Midbrain (tissue), 1 donor: ENCODE measurements around the gene PBX1.

Source experiments
- DNase-seq: peaks from one replicate; lab custom pipeline; 2025; lab: John Stamatoyannopoulos, UW

Gene PBX1

GRCh38 chr1:164563721-164564360 is 4.9 kb downstream of the PBX1 start:
- peak; percentile 28 for DNase-seq

DNA sequence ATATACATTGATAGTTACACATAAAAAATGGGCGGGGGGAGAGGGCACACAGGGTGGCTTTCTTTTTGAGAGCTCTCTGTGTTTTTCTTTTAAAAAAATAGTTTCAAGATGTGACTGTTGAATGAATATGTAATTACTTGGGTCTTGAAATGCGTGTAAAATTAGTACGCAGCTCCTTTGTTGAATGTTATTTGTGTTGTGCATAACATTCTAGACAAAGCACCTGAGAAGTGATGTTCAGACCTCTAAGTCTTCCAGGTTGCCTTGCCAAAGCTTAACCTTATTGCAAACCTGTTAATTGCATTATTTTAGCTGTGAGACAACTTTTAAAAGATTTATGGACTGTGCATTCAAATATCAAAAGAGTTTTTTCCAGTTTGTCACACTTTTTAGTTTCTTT is 5.4 kb downstream of the PBX1 start:
- DNase-seq = no peak

GRCh38 chr1:164565357-164565756 is 6.4 kb downstream of the PBX1 start:
- no peak for DNase-seq

GRCh38 chr1:164567774-164568173 is 8.8 kb downstream of the PBX1 start:
- no peak for DNase-seq

DNA sequence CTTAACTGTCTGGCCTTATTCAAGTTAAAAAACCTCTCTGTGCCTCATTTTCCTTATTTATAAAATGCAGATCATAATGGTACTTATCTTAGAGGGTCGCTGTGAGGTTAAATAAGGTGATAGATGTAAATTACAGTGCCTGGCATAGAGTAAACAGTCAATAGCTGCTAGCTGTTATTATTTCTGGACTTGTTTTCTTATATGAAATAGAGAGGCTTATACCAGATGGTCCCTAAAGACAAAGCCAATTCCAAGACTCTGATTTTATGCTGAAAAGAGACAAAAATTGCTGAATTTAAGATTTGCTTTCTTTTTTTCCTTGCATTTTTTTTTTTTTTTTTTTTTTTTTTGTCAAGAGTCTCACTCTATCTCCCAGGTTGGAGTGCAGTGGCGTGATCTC is 10.3 kb downstream of the PBX1 start:
- no peak for DNase-seq

DNA sequence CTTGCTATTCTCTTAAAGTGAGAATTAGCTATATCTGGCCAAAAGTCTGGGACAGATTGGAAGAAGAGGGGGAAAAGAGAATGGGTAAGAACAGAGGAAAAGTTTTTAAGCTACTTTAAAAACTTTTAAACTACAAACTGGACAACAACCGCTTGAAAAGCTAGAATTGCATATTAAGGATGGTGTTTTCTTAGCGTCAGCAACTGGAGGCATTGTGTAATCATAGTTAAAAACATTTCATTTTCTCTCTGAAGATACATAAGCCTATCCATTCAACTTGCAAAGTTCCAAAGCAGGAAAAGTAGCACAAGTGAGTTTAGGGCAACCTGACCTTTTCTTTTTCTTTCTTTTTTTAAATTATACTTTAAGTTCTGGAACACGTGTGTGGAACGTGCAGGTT is 10.9 kb downstream of the PBX1 start:
- no peak for DNase-seq

DNA sequence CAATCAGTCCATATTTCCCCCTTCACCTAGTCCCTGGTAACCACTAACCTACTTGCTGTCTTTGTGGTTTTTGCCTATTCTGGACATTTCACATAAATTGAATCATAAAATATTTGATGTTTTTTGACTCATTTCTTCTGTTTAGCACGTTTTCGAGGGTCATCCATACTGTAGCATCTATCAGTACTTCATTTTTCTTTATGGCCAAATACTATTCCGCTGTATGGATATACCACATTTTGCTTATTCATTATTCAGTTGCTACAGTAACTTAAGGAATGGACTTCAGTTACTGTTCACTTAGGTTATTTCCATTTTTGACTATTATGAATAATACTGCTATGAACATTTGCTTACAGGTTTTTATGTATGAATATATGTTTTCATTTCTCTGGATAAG is 12.3 kb downstream of the PBX1 start:
- no peak for DNase-seq

GRCh38 chr1:164575356-164575886 is 16.4 kb downstream of the PBX1 start:
- DNase-seq = no peak

DNA sequence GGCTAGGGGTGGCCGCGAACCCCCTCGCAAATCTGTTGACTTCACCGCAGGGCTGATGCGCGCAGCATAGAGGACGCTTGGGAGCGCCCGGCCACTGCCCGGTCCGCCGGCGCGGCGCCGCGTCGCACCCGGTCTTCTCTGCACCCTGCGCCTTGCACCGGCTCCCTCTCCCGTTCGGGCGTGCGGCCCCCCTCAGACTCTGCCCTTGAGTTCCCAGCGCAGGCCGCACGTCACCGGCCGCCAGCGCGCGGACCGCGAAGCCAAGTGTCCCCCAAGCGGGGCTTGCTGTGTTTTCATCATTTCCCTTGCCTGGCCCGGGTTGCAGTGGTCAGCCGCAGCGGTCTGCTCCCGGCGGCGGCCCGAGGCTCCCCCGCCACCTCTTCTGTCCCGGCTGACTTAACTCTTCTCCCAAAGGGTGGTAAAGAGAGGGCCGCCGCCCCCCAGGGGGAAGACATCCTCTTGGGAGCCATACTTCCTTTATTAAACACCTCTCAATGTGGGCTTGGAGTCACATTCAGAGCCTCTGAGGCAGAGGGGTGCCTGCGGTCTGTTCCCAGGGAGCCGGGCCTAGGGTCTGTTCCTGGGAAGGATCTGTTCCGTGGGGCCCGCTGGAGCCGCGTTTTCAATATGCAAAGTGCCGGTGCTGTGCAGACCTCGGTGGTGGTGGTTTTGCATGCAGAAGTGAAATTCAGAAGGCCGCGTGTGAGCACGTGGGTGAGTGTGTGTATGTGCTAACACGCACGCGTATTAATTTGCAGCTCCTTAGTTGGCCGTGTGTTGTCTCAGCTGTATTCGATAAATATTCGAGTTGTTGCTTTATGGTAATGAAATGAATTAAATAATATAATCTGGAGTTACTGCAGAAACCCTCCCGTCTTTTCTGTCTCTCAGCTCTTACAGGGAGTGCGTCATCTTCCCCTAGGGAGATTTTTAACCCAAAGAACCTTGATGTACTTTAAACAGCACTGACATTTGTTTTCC is 17.6 kb downstream of the PBX1 start:
- peak; percentile 52 for DNase-seq

- no peak for DNase-seq
These were observed 18.3 kb downstream of the PBX1 start for GRCh38 chr1:164577291-164577690.

GRCh38 chr1:164578479-164579200 is 19.7 kb downstream of the PBX1 start:
- DNase-seq = no peak

- no peak for DNase-seq
These were observed 20.4 kb downstream of the PBX1 start for GRCh38 chr1:164579381-164579780.

DNA sequence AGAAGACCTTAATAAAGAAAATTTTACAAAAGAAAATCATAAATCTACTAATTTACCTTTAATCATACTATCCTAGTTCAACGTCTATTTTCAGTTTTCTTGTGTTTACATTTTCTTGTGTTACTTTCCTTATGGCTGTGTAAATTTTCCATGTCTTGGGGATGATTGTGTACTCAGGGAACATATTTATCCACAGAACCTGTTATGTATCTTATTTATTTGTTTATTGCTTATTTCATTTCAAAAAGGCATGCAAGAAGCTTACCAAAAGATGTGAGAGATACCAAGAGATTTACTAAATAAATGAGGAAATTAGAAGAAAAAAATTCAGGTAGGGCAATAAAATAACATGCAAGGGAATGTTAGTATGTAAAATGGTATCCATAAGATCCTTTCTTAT is 22.8 kb downstream of the PBX1 start:
- DNase-seq = no peak

DNA sequence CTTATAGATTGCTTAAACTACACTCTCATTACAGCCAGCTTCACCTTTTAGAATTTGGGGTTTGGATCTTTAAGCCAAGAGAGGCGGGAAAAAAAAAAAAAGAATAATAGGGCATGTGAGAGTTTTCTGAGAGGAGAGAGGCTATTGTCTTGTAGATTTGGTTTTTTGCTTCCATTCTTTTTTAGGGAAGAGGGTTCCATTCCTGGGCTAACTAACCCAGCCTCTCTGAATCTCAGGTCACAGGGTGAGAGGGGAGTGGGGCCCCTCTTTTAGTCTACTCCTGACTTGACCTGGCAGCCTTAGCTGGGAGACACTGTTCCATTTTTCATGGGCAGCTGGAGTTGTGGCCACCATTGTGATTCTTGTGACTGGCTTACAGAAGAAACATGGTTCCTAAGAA is 24.2 kb downstream of the PBX1 start:
- no peak for DNase-seq

- DNase-seq = no peak
These were observed 25.0 kb downstream of the PBX1 start for GRCh38 chr1:164583835-164584539.

DNA sequence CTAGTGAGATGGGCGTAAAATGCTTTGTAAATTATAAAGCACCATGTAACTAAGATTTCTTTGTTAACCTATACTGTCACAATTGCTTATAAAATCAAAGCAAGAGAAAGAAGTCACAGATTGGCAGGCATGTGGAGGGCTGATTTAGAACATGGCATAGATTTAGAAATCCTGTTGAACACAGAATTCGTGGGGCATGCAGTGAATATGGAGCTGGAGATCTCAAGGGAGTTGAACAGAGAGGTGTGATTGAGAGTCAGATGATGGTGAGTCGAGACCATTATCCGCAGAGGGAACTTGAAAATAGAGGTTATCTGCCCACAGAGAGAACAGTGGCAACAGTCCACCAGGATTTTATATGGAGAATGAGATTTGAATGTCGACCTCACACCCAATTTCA is 27.6 kb downstream of the PBX1 start:
- no peak for DNase-seq

- DNase-seq = no peak
These were observed 28.9 kb downstream of the PBX1 start for GRCh38 chr1:164587617-164588501.

DNA sequence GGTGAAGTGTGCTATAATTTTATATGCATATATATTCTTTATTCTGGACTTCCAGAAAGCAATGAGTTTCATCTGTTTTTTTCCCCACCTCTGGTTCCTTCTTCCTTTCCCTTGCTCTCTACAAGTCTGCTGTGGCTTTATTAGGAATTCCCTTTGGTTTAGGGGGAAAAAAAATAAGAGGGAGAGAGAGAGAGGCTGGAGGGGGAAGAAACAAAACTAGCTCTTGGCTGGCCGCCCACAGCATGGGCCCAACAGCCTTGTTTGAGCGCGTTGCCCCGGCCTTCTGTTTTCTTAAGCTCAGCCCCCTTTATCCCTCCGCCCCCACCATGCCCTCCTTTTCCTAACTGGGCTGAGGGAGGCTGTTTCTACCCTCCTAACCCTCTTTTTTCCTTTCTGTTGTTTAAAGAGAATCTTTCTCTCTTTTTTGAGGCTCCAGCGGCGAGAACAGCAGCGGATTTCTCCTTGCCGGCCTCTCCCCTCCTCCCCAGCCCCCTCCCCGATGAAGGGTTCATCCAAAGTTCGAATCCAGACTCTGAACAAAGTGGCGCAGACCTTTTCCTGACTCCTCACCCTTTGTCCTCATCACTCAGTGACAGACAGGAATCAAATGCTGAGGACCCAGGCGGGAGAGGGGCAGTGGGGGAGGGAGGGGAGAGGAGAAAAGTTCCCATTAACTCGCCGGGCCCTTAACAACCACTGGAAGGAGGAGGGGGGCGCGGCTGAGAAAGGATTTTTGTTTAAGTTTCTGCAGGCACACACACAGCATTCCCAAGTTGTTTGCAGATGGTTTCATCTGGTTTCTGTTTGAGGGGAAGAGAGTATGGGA is 29.7 kb downstream of the PBX1 start:
- DNase-seq = peak; percentile 50

DNA sequence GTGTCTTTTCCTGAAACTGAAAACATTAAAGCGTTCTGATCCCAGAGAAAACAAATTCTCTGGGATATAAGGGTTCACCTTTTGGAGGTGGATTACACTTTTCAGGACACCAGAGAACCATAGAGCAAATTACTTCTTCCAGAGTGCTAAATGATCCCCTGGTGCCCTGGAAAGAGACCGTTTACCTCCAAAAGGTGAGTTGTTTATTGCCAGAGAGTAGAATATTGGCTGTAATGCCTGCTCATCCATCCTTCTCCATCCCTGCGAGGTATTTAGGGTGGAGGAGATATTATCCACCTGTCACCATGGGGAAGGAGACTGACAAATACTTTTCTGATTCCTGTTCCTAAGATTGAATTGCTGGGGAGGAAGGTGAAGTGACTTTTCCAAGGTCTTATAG is 30.4 kb downstream of the PBX1 start:
- DNase-seq = no peak

DNA sequence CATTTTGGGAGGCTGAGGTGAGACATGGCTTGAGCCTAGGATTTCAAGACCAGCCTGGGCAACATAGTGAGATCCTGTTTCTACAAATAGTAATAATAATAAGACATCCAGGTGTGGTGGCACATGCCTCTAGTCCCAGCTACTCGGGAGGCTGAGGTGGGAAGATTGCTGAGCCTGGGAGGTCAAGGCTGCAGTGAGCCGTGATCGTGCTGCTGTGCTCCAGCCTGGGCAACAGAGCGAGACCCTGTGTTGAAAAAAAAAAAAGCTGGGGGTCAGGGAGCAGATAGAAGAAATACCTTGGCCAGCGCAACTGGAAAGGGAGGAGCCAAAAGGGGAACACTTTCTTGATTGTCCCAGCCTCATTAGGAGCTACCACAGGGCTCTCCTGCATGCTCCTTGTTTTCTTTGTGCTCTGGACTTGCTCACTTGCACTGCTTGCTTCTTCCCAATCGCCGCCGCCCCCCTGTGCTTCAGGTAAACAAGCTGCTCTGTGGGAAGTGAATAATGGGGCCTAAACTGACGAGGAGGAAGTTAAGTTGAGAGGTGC is 31.1 kb downstream of the PBX1 start:
- no peak for DNase-seq
